Stomach (tissue), 8 donors: ENCODE data around the gene MTCL3.

Source experiments
- DNase-seq, 2 donors: peaks; one replicate each; pipeline versions ENCODE4 v3.0.0 to v3.0.0-alpha.2; 2013 to 2019
- H3K27ac ChIP-seq, 5 donors: fragments of 200-600 bp in 4 of 5; sonication (generic) in 4 of 5; one replicate each; pipeline ENCODE4 v1.5.1; 2013 to 2019; ENCODE audit warnings: mild to moderate bottlenecking in 1 of 5, moderate library complexity in 1 of 5
- H3K27me3 ChIP-seq, 3 donors: fragments of 200-600 bp; sonication (generic); one replicate each; pipeline ENCODE4 v1.5.1; 2017 to 2019; ENCODE audit warnings: mixed run types in 1 of 3
- H3K36me3 ChIP-seq, 4 donors: fragments of 200-600 bp; sonication (generic); 1 replicate in 3 of 4; 2 replicates in 1 of 4; pipeline ENCODE4 v1.5.1; 2016 to 2019
- H3K4me1 ChIP-seq, 4 donors: fragments of 200-600 bp; sonication (generic); one replicate each; pipeline ENCODE4 v1.5.1; 2016 to 2019
- H3K4me3 ChIP-seq, 4 donors: fragments of 200-600 bp; sonication (generic) in 3 of 4; one replicate each; pipeline ENCODE4 v1.5.1; 2016 to 2019; ENCODE audit warnings: mild to moderate bottlenecking in 1 of 4
- H3K9me3 ChIP-seq, 4 donors: fragments of 200-600 bp; sonication (generic); one replicate each; pipeline ENCODE4 v1.5.1; 2016 to 2019
- EP300 ChIP-seq: sonication (generic); formaldehyde crosslinking; IDR thresholded peaks from one replicate; pipeline ENCODE4 v1.6.1; 2017; ENCODE audit warnings: antibody characterized with exemption
- POLR2A ChIP-seq, 4 donors: fragments of 450-650 bp; IDR thresholded peaks; one replicate each; pipeline ENCODE4 v1.6.1; 2016; ENCODE audit warnings: antibody characterized with exemption in 4 of 4, control low read depth in 2 of 4, mild to moderate bottlenecking in 1 of 4, moderate library complexity in 1 of 4
- POLR2AphosphoS5 ChIP-seq, 3 donors: sonication (generic); formaldehyde crosslinking; IDR thresholded peaks; one replicate each; pipeline ENCODE4 v1.6.1; 2016; ENCODE audit warnings: antibody characterized with exemption in 3 of 3
- WGBS, 5 donors: extraction: QIAGEN DNeasy Blood & Tissue Kit in 3 of 5; methylation state at CpG; one replicate each; pipeline versions ENCODE4 v1.1.5 to v1.1.7; 2013 to 2018; 5-methylcytosine and 5-hydroxymethylcytosine counted together
- intact Hi-C: fragments of 100-400 bp; cut with DNase I; formaldehyde crosslinking; loops from one replicate; pipeline ENCODE4 v1.15.1; 2023; ENCODE audit warnings: low total_unique reads
- TF ChIP-seq, protein P1 (sequence below), 7 experiments: fragments of 450-650 bp in 4 of 7; fragments of 200-600 bp in 3 of 7; sonication (generic) in 3 of 7; IDR thresholded peaks; one replicate each; pipeline ENCODE4 v1.5.1; 2016 to 2019; ENCODE audit warnings: antibody characterized with exemption in 7 of 7, control low read depth in 2 of 7, mild to moderate bottlenecking in 1 of 7
- donor health status: healthy with polysubstance abuse.
- donor health status: Bipolar disorder and iron deficiency.
- donor health status: healthy.

MTCL3 gene

DNA sequence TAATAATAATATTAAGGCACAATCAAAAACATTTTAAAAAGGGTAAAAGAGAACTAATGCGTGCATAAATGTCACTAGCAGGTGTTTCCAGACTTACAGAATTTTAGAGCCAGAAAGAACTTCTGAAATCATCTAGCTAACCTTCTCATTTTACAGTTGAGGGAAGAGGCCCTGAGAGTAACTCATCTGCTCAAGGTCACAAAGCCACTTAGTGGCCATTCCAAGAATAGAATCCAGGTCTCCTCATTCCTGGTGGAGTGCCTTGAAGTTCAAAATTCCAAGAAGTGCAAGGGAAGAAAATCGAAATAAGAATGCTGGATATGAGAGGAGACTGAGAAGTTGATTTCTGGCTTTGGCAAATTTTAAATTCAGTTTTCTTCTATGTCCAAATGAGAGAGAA, 56.8 kb downstream of the MTCL3 start:
- WGBS, 5 donors = 74 to 87% (median 79%) methylated on average over 2 of the region's 2 CpGs
- Histone ChIP-seq H3K4me1 (peaks cover 10 to 59% (median 33%) of the 10 kb centered on the region in 4 donors), H3K27me3 (no peaks in the 10 kb centered on the region), H3K36me3 (no peaks in the 10 kb centered on the region), H3K4me3 (no peak overlapping the region), H3K9me3 (no peaks in the 10 kb centered on the region), H3K27ac (peak overlapping the region in 3 of 5 donors; percentile 47 to 64 (median 58))
- intact Hi-C loops = loop anchor here (10.0 kb wide), 1 partner anchor 82 kb away; no protein-coding TSS in a partner anchor
- no peak for DNase-seq
- TF ChIP-seq EP300 (no peak), POLR2AphosphoS5 (IDR thresholded peaks at IDR 0.05) (no peak), POLR2A (IDR thresholded peaks at IDR 0.05) (no peak)
- TF ChIP-seq, protein P1, sequence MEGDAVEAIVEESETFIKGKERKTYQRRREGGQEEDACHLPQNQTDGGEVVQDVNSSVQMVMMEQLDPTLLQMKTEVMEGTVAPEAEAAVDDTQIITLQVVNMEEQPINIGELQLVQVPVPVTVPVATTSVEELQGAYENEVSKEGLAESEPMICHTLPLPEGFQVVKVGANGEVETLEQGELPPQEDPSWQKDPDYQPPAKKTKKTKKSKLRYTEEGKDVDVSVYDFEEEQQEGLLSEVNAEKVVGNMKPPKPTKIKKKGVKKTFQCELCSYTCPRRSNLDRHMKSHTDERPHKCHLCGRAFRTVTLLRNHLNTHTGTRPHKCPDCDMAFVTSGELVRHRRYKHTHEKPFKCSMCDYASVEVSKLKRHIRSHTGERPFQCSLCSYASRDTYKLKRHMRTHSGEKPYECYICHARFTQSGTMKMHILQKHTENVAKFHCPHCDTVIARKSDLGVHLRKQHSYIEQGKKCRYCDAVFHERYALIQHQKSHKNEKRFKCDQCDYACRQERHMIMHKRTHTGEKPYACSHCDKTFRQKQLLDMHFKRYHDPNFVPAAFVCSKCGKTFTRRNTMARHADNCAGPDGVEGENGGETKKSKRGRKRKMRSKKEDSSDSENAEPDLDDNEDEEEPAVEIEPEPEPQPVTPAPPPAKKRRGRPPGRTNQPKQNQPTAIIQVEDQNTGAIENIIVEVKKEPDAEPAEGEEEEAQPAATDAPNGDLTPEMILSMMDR (IDR thresholded peaks at IDR 0.05) = no peak

DNA sequence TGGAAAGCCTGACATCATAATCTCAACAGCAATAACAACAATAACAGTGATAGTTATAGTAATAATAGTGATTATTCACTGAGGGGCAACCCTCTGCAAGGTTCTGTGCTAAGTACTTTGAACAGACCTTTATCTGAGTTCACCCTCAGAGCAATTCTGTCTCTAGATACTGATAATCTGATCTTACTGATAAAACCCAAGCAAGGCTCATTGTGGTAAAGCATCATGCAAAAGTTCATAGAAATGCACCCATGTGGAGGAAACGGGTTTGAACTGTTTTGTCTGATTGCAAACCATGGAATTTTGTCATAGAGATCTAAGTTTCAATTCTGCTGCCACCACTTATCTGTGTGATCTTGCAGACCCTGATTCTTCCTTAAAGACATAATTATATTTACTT, 58.7 kb downstream of the MTCL3 start:
- Histone ChIP-seq H3K4me3 (no peak overlapping the region), H3K4me1 (peaks cover 10 to 67% (median 33%) of the 10 kb centered on the region in 4 donors), H3K9me3 (no peaks in the 10 kb centered on the region), H3K27ac (no peak overlapping the region), H3K36me3 (no peaks in the 10 kb centered on the region), H3K27me3 (no peaks in the 10 kb centered on the region)
- no peak for DNase-seq
- intact Hi-C loops = loop anchor here (10.0 kb wide), 1 partner anchor 84 kb away; no protein-coding TSS in a partner anchor
- no peak for TF ChIP-seq POLR2A (IDR thresholded peaks at IDR 0.05)
- TF ChIP-seq, protein P1 (IDR thresholded peaks at IDR 0.05) = no peak
- TF ChIP-seq EP300 = no peak
- TF ChIP-seq POLR2AphosphoS5 (IDR thresholded peaks at IDR 0.05) = no peak
- 76 to 88% (median 82%) methylated on average over 1 of the region's 1 CpG for WGBS, 5 donors

DNA sequence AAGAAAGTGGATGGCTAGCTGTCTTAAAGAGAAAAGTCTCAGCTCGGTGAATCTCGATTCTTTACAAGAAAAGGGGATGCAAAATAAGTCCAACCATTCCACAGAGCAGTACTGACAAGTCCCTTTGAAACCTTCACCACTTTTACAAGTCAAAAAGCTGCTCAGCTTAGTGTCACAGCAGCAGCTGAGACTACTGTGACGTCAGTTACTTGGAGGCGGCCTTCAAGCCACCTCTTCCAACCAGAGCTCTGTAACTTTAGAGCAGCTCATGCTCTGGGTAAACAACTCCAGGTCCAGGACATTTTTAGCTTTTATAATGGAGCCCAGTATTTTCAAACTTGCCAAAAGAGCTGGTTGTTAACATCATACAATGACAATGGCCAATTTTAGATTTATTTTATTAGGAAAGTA, 59.9 kb downstream of the MTCL3 start, which contains the start of gene KIAA0408:
Gene KIAA0408, minus strand, starts transcription at position 159 of the 411 bp plus-strand sequence. CDS start 5,408 bp downstream, outside the sequence.
- peak; percentile 62 to 92 for DNase-seq
- peak within 1 kb of the TSS; percentile 18 to 82 (median 75) for H3K27ac ChIP-seq
- TF ChIP-seq POLR2AphosphoS5 (IDR thresholded peaks at IDR 0.05) = peak in 2 of 3 donors; percentile 32 to 83
- TF ChIP-seq, protein P1 (IDR thresholded peaks at IDR 0.05) = no peak
- TF ChIP-seq EP300 = no peak
- no peak for TF ChIP-seq POLR2A (IDR thresholded peaks at IDR 0.05)

DNA sequence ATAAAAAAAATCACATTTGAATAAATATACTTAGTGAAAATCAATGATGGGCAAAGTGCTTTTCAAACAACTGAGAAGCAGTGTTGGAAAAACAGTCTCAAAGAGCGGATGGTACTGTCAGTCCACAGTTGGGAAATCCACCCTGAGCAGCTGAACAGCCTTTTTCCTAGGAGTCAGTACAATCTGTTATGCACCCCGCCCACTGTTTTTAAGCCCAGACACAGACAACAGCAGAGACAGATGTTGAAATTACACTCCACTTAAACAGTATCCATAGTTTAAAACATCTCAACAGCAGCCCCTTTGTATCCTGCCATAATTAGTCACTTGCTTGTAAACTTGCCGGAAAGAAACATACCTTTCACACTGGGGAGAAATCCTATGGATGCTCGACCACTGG, 60.3 kb downstream of the MTCL3 start:
- TF ChIP-seq POLR2A (IDR thresholded peaks at IDR 0.05) = no peak
- Histone ChIP-seq H3K27ac (peak overlapping the region; percentile 18 to 82 (median 75)), H3K36me3 (no peaks in the 10 kb centered on the region), H3K4me3 (peak overlapping the region; percentile 37 to 41 (median 40)), H3K27me3 (no peaks in the 10 kb centered on the region), H3K9me3 (no peaks in the 10 kb centered on the region), H3K4me1 (peaks cover 7 to 51% (median 26%) of the 10 kb centered on the region in 4 donors)
- WGBS, 5 donors = 34 to 48% (median 42%) methylated on average over 4 of the region's 4 CpGs
- intact Hi-C loops = no loop called here
- DNase-seq = peak in 1 of 2 donors; percentile 69

More for the DNA sequence above, 59.9 kb downstream of the MTCL3 start, which contains the start of gene KIAA0408:
- Histone ChIP-seq H3K9me3 (no peaks in the 10 kb centered on the region), H3K4me1 (peaks cover 10 to 55% (median 29%) of the 10 kb centered on the region in 4 donors), H3K27me3 (no peaks in the 10 kb centered on the region), H3K4me3 (peak within 1 kb of the TSS; percentile 37 to 41 (median 40)), H3K36me3 (no peaks in the 10 kb centered on the region)
- WGBS, 5 donors = 26 to 34% (median 30%) methylated on average over 4 of the region's 4 CpGs
- intact Hi-C loops = no loop called here

DNA sequence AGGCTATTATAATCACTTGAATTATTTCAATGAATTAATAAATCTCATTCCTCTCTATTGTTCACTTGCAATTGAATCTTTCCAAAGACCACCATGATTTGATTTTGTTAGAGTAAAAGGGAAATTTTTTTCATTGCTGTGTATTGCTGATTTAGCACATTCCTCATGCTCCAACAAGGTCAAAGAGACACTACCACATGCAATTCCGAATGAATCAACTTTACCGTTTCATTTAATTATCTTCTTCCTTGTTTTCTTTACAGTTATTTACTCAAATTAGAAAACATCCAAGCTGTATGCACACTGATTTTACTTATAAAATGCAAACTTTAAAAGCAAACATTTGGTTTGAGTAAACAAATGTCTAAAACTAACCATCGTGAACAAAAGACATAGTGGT, 60.9 kb downstream of the MTCL3 start:
- H3K4me3 ChIP-seq = peak overlapping the region; percentile 37 to 41 (median 40)
- intact Hi-C loops = no loop called here
- peaks cover 1 to 45% (median 20%) of the 10 kb centered on the region in 4 donors for H3K4me1 ChIP-seq

More for the DNA sequence above, 60.9 kb downstream of the MTCL3 start:
- WGBS, 5 donors = 16 to 38% (median 28%) methylated on average over 3 of the region's 3 CpGs
- no peak for TF ChIP-seq POLR2A (IDR thresholded peaks at IDR 0.05)
- TF ChIP-seq EP300 = no peak
- no peak for TF ChIP-seq POLR2AphosphoS5 (IDR thresholded peaks at IDR 0.05)
- TF ChIP-seq, protein P1 (IDR thresholded peaks at IDR 0.05) = no peak
- Histone ChIP-seq H3K36me3 (no peaks in the 10 kb centered on the region), H3K27ac (peak overlapping the region in 4 of 5 donors; percentile 66 to 82 (median 76)), H3K9me3 (no peaks in the 10 kb centered on the region), H3K27me3 (no peaks in the 10 kb centered on the region)
- no peak for DNase-seq
